ENCODE measurements around the gene CYP2J2. TPM values are rescaled to one million over a fixed set of nuclear protein-coding genes. Genes with fewer than 3 reads are reported as not detected.

CYP2J2 gene
- total RNA-seq, 2 donors from 2014 or later: 0.29 to 0.37 TPM

- Mint-ChIP-seq H3K4me3 (no peak overlapping the region), H3K36me3 (ENCODE audit: low read depth) (peaks cover 3% of the 10 kb centered on the region), H3K27me3 (ENCODE audit: insufficient read depth) (no peaks in the 10 kb centered on the region), H3K9me3 (no peaks in the 10 kb centered on the region), H3K27ac (no peak overlapping the region), H3K4me1 (no peaks in the 10 kb centered on the region)
- no peak for TF ChIP-seq CTCF (conservative IDR thresholded peaks at IDR 0.05)
- no peaks in the 10 kb centered on the region for H3K4me1 ChIP-seq (ENCODE audit: control insufficient read depth, insufficient read depth, low read length)
- no peaks in the 10 kb centered on the region for H3K27me3 ChIP-seq (ENCODE audit: control insufficient read depth, insufficient read depth, low read length, poor library complexity, severe bottlenecking)
- WGBS, 2 experiments (ENCODE audit: insufficient coverage in 1 of 2, insufficient read length in 1 of 2): 84 to 92% methylated on average over 1 to 2 of the region's 2 CpGs
- H3K9me3 ChIP-seq (ENCODE audit: control insufficient read depth, low read length): no peaks in the 10 kb centered on the region
- H3K4me3 ChIP-seq (ENCODE audit: low read length): no peak overlapping the region
- H3K9ac ChIP-seq (ENCODE audit: extremely low read depth, low read length, poor library complexity, severe bottlenecking): no peak overlapping the region
- H3K27ac ChIP-seq (ENCODE audit: low read depth, low read length): no peak overlapping the region
- DNase-seq: no peak
- no peaks in the 10 kb centered on the region for H3K36me3 ChIP-seq (ENCODE audit: control insufficient read depth, insufficient read depth, low read length)
Measured at GRCh38 chr1:59877108-59877682, 49.4 kb downstream of the CYP2J2 start.

GRCh38 chr1:59871746-59872145, 54.8 kb downstream of the CYP2J2 start:
- Mint-ChIP-seq H3K27ac (no peak overlapping the region), H3K36me3 (ENCODE audit: low read depth) (peaks cover 10% of the 10 kb centered on the region), H3K27me3 (ENCODE audit: insufficient read depth) (no peaks in the 10 kb centered on the region), H3K4me1 (no peaks in the 10 kb centered on the region), H3K9me3 (no peaks in the 10 kb centered on the region), H3K4me3 (no peak overlapping the region)
- Histone ChIP-seq H3K9ac (ENCODE audit: extremely low read depth, low read length, poor library complexity, severe bottlenecking) (no peak overlapping the region), H3K4me1 (ENCODE audit: control insufficient read depth, insufficient read depth, low read length) (no peaks in the 10 kb centered on the region), H3K27ac (ENCODE audit: low read depth, low read length) (no peak overlapping the region), H3K27me3 (ENCODE audit: control insufficient read depth, insufficient read depth, low read length, poor library complexity, severe bottlenecking) (no peaks in the 10 kb centered on the region), H3K36me3 (ENCODE audit: control insufficient read depth, insufficient read depth, low read length) (peaks cover 7% of the 10 kb centered on the region), H3K4me3 (ENCODE audit: low read length) (no peak overlapping the region), H3K9me3 (ENCODE audit: control insufficient read depth, low read length) (no peaks in the 10 kb centered on the region)
- TF ChIP-seq CTCF (conservative IDR thresholded peaks at IDR 0.05): no peak
- no peak for DNase-seq

- Mint-ChIP-seq H3K9me3 (no peaks in the 10 kb centered on the region), H3K36me3 (ENCODE audit: low read depth) (peaks cover 14% of the 10 kb centered on the region), H3K4me1 (peaks cover 9% of the 10 kb centered on the region), H3K4me3 (no peak overlapping the region), H3K27me3 (ENCODE audit: insufficient read depth) (no peaks in the 10 kb centered on the region), H3K27ac (no peak overlapping the region)
- WGBS, 2 experiments (ENCODE audit: insufficient coverage in 1 of 2, insufficient read length in 1 of 2): 80 to 90% methylated on average over 1 to 2 of the region's 2 CpGs
- Histone ChIP-seq H3K4me1 (ENCODE audit: control insufficient read depth, insufficient read depth, low read length) (peaks cover 5% of the 10 kb centered on the region), H3K27me3 (ENCODE audit: control insufficient read depth, insufficient read depth, low read length, poor library complexity, severe bottlenecking) (no peaks in the 10 kb centered on the region), H3K36me3 (ENCODE audit: control insufficient read depth, insufficient read depth, low read length) (peaks cover 5% of the 10 kb centered on the region), H3K9me3 (ENCODE audit: control insufficient read depth, low read length) (no peaks in the 10 kb centered on the region), H3K9ac (ENCODE audit: extremely low read depth, low read length, poor library complexity, severe bottlenecking) (no peak overlapping the region), H3K4me3 (ENCODE audit: low read length) (no peak overlapping the region), H3K27ac (ENCODE audit: low read depth, low read length) (no peak overlapping the region)
- TF ChIP-seq CTCF (conservative IDR thresholded peaks at IDR 0.05): no peak
- DNase-seq: no peak
Measured at GRCh38 chr1:59866462-59866861, 60.1 kb downstream of the CYP2J2 start.
